DMS 273 (cell line): ENCODE data around the gene GRHL3.

Experiments used
- DNase-seq: peaks from one replicate; lab custom pipeline; 2025; ENCODE audit not compliant: unreplicated experiment; lab: John Stamatoyannopoulos, UW

The GRHL3 gene

GRCh38 chr1:24340770-24341169 is 21.6 kb downstream of the GRHL3 start:
- DNase-seq = peak; percentile 37

GRCh38 chr1:24341260-24341659 is 22.1 kb downstream of the GRHL3 start:
- DNase-seq = peak; percentile 97

- no peak for DNase-seq
Observed at GRCh38 chr1:24343412-24344089, 24.4 kb downstream of the GRHL3 start.

- DNase-seq = peak; percentile 70
Observed at GRCh38 chr1:24344090-24344742, 25.1 kb downstream of the GRHL3 start.

GRCh38 chr1:24345334-24345733 is 26.2 kb downstream of the GRHL3 start:
- DNase-seq = peak; percentile 25

- no peak for DNase-seq
Observed at GRCh38 chr1:24347159-24347934, 28.2 kb downstream of the GRHL3 start.

- no peak for DNase-seq
Observed at GRCh38 chr1:24348196-24348595, 29.0 kb downstream of the GRHL3 start.

- DNase-seq = no peak
Observed at GRCh38 chr1:24349891-24350290, 30.7 kb downstream of the GRHL3 start.

- no peak for DNase-seq
Observed at GRCh38 chr1:24351247-24351646, 32.1 kb downstream of the GRHL3 start.

GRCh38 chr1:24351918-24352627 is 32.9 kb downstream of the GRHL3 start:
- peak; percentile 30 for DNase-seq

- DNase-seq = no peak
Observed at GRCh38 chr1:24353292-24353891, 34.2 kb downstream of the GRHL3 start.

- DNase-seq = no peak
Observed at GRCh38 chr1:24355466-24355865, 36.3 kb downstream of the GRHL3 start.

- no peak for DNase-seq
Observed at GRCh38 chr1:24357038-24357437, 37.9 kb downstream of the GRHL3 start.

- no peak for DNase-seq
Observed at GRCh38 chr1:24360681-24361080, 41.5 kb downstream of the GRHL3 start.

GRCh38 chr1:24361811-24362210 is 42.7 kb downstream of the GRHL3 start:
- DNase-seq = no peak

GRCh38 chr1:24362396-24362795 is 43.2 kb downstream of the GRHL3 start:
- DNase-seq = no peak

- no peak for DNase-seq
Observed at GRCh38 chr1:24362982-24363614, 43.9 kb downstream of the GRHL3 start.

- DNase-seq = no peak
Observed at GRCh38 chr1:24363994-24364393, 44.8 kb downstream of the GRHL3 start.

- no peak for DNase-seq
Observed at GRCh38 chr1:24364605-24364974, 45.4 kb downstream of the GRHL3 start.

- no peak for DNase-seq
Observed at GRCh38 chr1:24364975-24365678, 46.0 kb downstream of the GRHL3 start.
